Prostate gland (tissue), 2 donors: ENCODE measurements around the gene YY1AP1. TPM values are rescaled to one million over a fixed set of nuclear protein-coding genes. Genes with fewer than 3 reads are reported as not detected.
"Not testable (repeated sequence)": the region's sequence is repeated elsewhere in the genome, so short reads cannot be mapped to it uniquely, and the experiment has no call there.

Source experiments
- DNase-seq: peaks from one replicate; pipeline ENCODE4 v3.0.0-alpha.2; 2019; ENCODE audit warnings: low spot score
- H3K27ac ChIP-seq, 2 donors: fragments of 200-600 bp; sonication (generic); 2 replicates each; pipeline ENCODE4 v1.5.1; 2017 to 2019
- H3K27me3 ChIP-seq: fragments of 200-600 bp; sonication (generic); replicated peaks from 2 replicates; pipeline ENCODE4 v1.5.1; 2019; ENCODE audit not compliant: insufficient read depth
- H3K36me3 ChIP-seq, 2 donors: fragments of 200-600 bp; sonication (generic); 1 replicate in 1 of 2; 2 replicates in 1 of 2; pipeline versions ENCODE4 v1.5.1 to v1.8.1; 2017 to 2019
- H3K4me1 ChIP-seq: fragments of 200-600 bp; sonication (generic); replicated peaks from 2 replicates; pipeline ENCODE4 v1.5.1; 2019
- H3K4me3 ChIP-seq, 2 donors: fragments of 200-600 bp; sonication (generic); 2 replicates each; pipeline ENCODE4 v1.5.1; 2017 to 2019
- H3K9me3 ChIP-seq: fragments of 200-600 bp; sonication (generic); 2 replicates; pipeline ENCODE4 v1.5.1; 2017
- CTCF ChIP-seq, 4 experiments: fragments of 200-600 bp in 2 of 4; fragments of 450-650 bp in 2 of 4; sonication (generic) in 2 of 4; IDR thresholded peaks; 1 replicate in 3 of 4; 2 replicates in 1 of 4; pipeline ENCODE4 v1.5.1; 2016 to 2019; ENCODE audit warnings: antibody characterized with exemption in 4 of 4, mild to moderate bottlenecking in 2 of 4, moderate library complexity in 2 of 4
- POLR2A ChIP-seq: fragments of 450-650 bp; IDR thresholded peaks from one replicate; pipeline ENCODE4 v1.6.1; 2016; ENCODE audit warnings: antibody characterized with exemption, mild to moderate bottlenecking
- POLR2AphosphoS5 ChIP-seq: sonication (generic); formaldehyde crosslinking; IDR thresholded peaks from one replicate; pipeline ENCODE4 v1.6.1; 2017; ENCODE audit warnings: antibody characterized with exemption
- WGBS: methylation state at CpG from one replicate; pipeline ENCODE4 v1.1.5; 2018; 5-methylcytosine and 5-hydroxymethylcytosine counted together
- intact Hi-C: fragments of 100-400 bp; cut with DNase I; formaldehyde crosslinking; loops from one replicate; pipeline ENCODE4 v1.14.2; 2022
- total RNA-seq, 2 donors: library from RNA; depleted of rRNA; stranded (reverse); fragments of >200 nt; gene quantifications; one replicate each; pipeline ENCODE4 v1.1.0, GENCODE V29; 2016

YY1AP1 gene
- total RNA-seq, 2 donors from 2014 or later: 63.4 to 121 TPM

- TF ChIP-seq POLR2AphosphoS5: no peak
- no peak for TF ChIP-seq POLR2A
- no peak for TF ChIP-seq CTCF (IDR thresholded peaks at IDR 0.05)
- no peaks in the 10 kb centered on the region for H3K4me1 ChIP-seq
- H3K27ac ChIP-seq: no peak overlapping the region
- no peaks in the 10 kb centered on the region for H3K27me3 ChIP-seq
- intact Hi-C loops: no loop called here
- no peak for DNase-seq
- 96% methylated on average over 7 of the region's 7 CpGs for WGBS
- no peaks in the 10 kb centered on the region for H3K36me3 ChIP-seq
- no peaks in the 10 kb centered on the region for H3K9me3 ChIP-seq
- no peak overlapping the region for H3K4me3 ChIP-seq
These were observed 28.5 kb upstream of the YY1AP1 start for GRCh38 chr1:155717041-155717440.

GRCh38 chr1:155715777-155716176 lies 27.2 kb upstream of the YY1AP1 start:
- 97% methylated on average over 5 of the region's 5 CpGs for WGBS
- H3K4me3 ChIP-seq: no peak overlapping the region
- no peaks in the 10 kb centered on the region for H3K9me3 ChIP-seq
- no peaks in the 10 kb centered on the region for H3K27me3 ChIP-seq
- no peak overlapping the region for H3K27ac ChIP-seq
- H3K36me3 ChIP-seq: no peaks in the 10 kb centered on the region
- TF ChIP-seq CTCF (IDR thresholded peaks at IDR 0.05): no peak
- TF ChIP-seq POLR2A: no peak
- no peak for TF ChIP-seq POLR2AphosphoS5
- intact Hi-C loops: no loop called here
- no peak for DNase-seq
- no peaks in the 10 kb centered on the region for H3K4me1 ChIP-seq

GRCh38 chr1:155715056-155715455 lies 26.5 kb upstream of the YY1AP1 start:
- H3K27me3 ChIP-seq, H3K4me3 ChIP-seq, H3K4me1 ChIP-seq, H3K27ac ChIP-seq, H3K36me3 ChIP-seq, intact Hi-C loops, H3K9me3 ChIP-seq, DNase-seq: not testable (repeated sequence)
- WGBS: 92% methylated on average over 3 of the region's 3 CpGs

- no peak for DNase-seq
- no peaks in the 10 kb centered on the region for H3K36me3 ChIP-seq
These were observed 24.5 kb upstream of the YY1AP1 start for GRCh38 chr1:155713075-155713474.

GRCh38 chr1:155712636-155713035 lies 24.1 kb upstream of the YY1AP1 start:
- intact Hi-C loops, H3K4me1 ChIP-seq, H3K4me3 ChIP-seq, DNase-seq, H3K9me3 ChIP-seq, H3K36me3 ChIP-seq, H3K27ac ChIP-seq, H3K27me3 ChIP-seq: not testable (repeated sequence)
- 91% methylated on average over 3 of the region's 3 CpGs for WGBS

More at GRCh38 chr1:155713075-155713474, 24.5 kb upstream of the YY1AP1 start:
- no peak for TF ChIP-seq POLR2A
- no peak for TF ChIP-seq POLR2AphosphoS5
- 53% methylated on average over 2 of the region's 2 CpGs for WGBS
- intact Hi-C loops: no loop called here
- no peaks in the 10 kb centered on the region for H3K9me3 ChIP-seq
- H3K27ac ChIP-seq: no peak overlapping the region
- H3K27me3 ChIP-seq: no peaks in the 10 kb centered on the region
- no peak overlapping the region for H3K4me3 ChIP-seq
- no peaks in the 10 kb centered on the region for H3K4me1 ChIP-seq

GRCh38 chr1:155711457-155711856 lies 22.9 kb upstream of the YY1AP1 start:
- H3K4me3 ChIP-seq, H3K27ac ChIP-seq, H3K9me3 ChIP-seq, DNase-seq, H3K4me1 ChIP-seq, intact Hi-C loops, H3K36me3 ChIP-seq, H3K27me3 ChIP-seq: not testable (repeated sequence)
- 98% methylated on average over 2 of the region's 3 CpGs for WGBS

- Histone ChIP-seq H3K9me3 (no peaks in the 10 kb centered on the region), H3K27ac (no peak overlapping the region), H3K4me3 (no peak overlapping the region), H3K36me3 (no peaks in the 10 kb centered on the region), H3K4me1 (no peaks in the 10 kb centered on the region), H3K27me3 (no peaks in the 10 kb centered on the region)
- intact Hi-C loops: no loop called here
- TF ChIP-seq POLR2AphosphoS5 (no peak), POLR2A (no peak), CTCF (IDR thresholded peaks at IDR 0.05) (no peak)
- no peak for DNase-seq
- 95% methylated on average over 3 of the region's 3 CpGs for WGBS
These were observed 20.8 kb upstream of the YY1AP1 start for GRCh38 chr1:155709391-155709790.
